Measurements from ENCODE around the gene GRAP. TPM values are rescaled to one million over a fixed set of nuclear protein-coding genes. Genes with fewer than 3 reads are reported as not detected.

Gene GRAP
- total and polyA plus RNA-seq, 2 experiments from 2014 or later: 0.24 TPM; not detected in 1

GRCh38 chr17:19006698-19007097 is 40.1 kb downstream of the GRAP start (continued):
- TF ChIP-seq, protein P1, sequence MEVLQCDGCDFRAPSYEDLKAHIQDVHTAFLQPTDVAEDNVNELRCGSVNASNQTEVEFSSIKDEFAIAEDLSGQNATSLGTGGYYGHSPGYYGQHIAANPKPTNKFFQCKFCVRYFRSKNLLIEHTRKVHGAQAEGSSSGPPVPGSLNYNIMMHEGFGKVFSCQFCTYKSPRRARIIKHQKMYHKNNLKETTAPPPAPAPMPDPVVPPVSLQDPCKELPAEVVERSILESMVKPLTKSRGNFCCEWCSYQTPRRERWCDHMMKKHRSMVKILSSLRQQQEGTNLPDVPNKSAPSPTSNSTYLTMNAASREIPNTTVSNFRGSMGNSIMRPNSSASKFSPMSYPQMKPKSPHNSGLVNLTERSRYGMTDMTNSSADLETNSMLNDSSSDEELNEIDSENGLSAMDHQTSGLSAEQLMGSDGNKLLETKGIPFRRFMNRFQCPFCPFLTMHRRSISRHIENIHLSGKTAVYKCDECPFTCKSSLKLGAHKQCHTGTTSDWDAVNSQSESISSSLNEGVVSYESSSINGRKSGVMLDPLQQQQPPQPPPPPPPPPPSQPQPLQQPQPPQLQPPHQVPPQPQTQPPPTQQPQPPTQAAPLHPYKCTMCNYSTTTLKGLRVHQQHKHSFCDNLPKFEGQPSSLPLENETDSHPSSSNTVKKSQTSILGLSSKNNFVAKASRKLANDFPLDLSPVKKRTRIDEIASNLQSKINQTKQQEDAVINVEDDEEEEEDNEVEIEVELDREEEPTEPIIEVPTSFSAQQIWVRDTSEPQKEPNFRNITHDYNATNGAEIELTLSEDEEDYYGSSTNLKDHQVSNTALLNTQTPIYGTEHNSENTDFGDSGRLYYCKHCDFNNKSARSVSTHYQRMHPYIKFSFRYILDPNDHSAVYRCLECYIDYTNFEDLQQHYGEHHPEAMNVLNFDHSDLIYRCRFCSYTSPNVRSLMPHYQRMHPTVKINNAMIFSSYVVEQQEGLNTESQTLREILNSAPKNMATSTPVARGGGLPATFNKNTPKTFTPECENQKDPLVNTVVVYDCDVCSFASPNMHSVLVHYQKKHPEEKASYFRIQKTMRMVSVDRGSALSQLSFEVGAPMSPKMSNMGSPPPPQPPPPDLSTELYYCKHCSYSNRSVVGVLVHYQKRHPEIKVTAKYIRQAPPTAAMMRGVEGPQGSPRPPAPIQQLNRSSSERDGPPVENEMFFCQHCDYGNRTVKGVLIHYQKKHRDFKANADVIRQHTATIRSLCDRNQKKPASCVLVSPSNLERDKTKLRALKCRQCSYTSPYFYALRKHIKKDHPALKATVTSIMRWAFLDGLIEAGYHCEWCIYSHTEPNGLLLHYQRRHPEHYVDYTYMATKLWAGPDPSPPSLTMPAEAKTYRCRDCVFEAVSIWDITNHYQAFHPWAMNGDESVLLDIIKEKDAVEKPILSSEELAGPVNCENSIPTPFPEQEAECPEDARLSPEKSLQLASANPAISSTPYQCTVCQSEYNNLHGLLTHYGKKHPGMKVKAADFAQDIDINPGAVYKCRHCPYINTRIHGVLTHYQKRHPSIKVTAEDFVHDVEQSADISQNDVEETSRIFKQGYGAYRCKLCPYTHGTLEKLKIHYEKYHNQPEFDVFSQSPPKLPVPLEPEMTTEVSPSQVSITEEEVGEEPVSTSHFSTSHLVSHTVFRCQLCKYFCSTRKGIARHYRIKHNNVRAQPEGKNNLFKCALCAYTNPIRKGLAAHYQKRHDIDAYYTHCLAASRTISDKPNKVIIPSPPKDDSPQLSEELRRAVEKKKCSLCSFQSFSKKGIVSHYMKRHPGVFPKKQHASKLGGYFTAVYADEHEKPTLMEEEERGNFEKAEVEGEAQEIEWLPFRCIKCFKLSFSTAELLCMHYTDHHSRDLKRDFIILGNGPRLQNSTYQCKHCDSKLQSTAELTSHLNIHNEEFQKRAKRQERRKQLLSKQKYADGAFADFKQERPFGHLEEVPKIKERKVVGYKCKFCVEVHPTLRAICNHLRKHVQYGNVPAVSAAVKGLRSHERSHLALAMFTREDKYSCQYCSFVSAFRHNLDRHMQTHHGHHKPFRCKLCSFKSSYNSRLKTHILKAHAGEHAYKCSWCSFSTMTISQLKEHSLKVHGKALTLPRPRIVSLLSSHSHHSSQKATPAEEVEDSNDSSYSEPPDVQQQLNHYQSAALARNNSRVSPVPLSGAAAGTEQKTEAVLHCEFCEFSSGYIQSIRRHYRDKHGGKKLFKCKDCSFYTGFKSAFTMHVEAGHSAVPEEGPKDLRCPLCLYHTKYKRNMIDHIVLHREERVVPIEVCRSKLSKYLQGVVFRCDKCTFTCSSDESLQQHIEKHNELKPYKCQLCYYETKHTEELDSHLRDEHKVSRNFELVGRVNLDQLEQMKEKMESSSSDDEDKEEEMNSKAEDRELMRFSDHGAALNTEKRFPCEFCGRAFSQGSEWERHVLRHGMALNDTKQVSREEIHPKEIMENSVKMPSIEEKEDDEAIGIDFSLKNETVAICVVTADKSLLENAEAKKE (CRISPR knock-in tag; IDR thresholded peaks at IDR 0.05): no peak
- no peak for TF ChIP-seq JUNB (IDR thresholded peaks at IDR 0.05; ENCODE audit: unreplicated experiment)
- no peak for TF ChIP-seq CTCF (conservative IDR thresholded peaks at IDR 0.05; ENCODE audit: low read depth in 2 of 2)
- no peak for TF ChIP-seq POLR2AphosphoS5 (IDR thresholded peaks at IDR 0.05; ENCODE audit: low read depth)
- no peak for TF ChIP-seq ZNF114 (CRISPR knock-in tag; IDR thresholded peaks at IDR 0.05)
- no peak for TF ChIP-seq ETS1 (IDR thresholded peaks at IDR 0.05)
- no peak for TF ChIP-seq REST (IDR thresholded peaks at IDR 0.05; ENCODE audit: unreplicated experiment)

All from GM23338 (cell line).